NB4 (cell line): ENCODE results near the gene PDE6G.

Experiments used
- MYC ChIP-seq: IDR thresholded peaks from 2 replicates; pipeline ENCODE4 v1.6.1; 2011; ENCODE audit warnings: low read depth, low read length
- POLR2A ChIP-seq: IDR thresholded peaks from 2 replicates; pipeline ENCODE4 v1.6.1; 2011; ENCODE audit warnings: mild to moderate bottlenecking; ENCODE audit not compliant: insufficient read length; ENCODE audit errors: extremely low read depth
- TF ChIP-seq, protein P1 (sequence below): IDR thresholded peaks from one replicate; pipeline ENCODE4 v1.5.1; 2012; ENCODE audit warnings: low read depth, low read length
- TF ChIP-seq, protein P2 (sequence below): IDR thresholded peaks from 2 replicates; pipeline ENCODE4 v1.6.1; 2011; ENCODE audit warnings: low read depth, low read length

GRCh38 chr17:81644496-81644895, 11.8 kb downstream of the PDE6G start:
- TF ChIP-seq POLR2A (no peak), MYC (no peak)
- TF ChIP-seq, protein P1, sequence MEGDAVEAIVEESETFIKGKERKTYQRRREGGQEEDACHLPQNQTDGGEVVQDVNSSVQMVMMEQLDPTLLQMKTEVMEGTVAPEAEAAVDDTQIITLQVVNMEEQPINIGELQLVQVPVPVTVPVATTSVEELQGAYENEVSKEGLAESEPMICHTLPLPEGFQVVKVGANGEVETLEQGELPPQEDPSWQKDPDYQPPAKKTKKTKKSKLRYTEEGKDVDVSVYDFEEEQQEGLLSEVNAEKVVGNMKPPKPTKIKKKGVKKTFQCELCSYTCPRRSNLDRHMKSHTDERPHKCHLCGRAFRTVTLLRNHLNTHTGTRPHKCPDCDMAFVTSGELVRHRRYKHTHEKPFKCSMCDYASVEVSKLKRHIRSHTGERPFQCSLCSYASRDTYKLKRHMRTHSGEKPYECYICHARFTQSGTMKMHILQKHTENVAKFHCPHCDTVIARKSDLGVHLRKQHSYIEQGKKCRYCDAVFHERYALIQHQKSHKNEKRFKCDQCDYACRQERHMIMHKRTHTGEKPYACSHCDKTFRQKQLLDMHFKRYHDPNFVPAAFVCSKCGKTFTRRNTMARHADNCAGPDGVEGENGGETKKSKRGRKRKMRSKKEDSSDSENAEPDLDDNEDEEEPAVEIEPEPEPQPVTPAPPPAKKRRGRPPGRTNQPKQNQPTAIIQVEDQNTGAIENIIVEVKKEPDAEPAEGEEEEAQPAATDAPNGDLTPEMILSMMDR: no peak
- TF ChIP-seq, protein P2, sequence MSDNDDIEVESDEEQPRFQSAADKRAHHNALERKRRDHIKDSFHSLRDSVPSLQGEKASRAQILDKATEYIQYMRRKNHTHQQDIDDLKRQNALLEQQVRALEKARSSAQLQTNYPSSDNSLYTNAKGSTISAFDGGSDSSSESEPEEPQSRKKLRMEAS: no peak
